ENCODE measurements around the gene COX5B. TPM values are rescaled to one million over a fixed set of nuclear protein-coding genes. Genes with fewer than 3 reads are reported as not detected.

COX5B gene
- total RNA-seq, 1 donor from 2014 or later, result 393 TPM

GRCh38 chr2:97697252-97698235, 51.7 kb downstream of the COX5B start:
- Histone ChIP-seq H3K4me3 (ENCODE audit: low read depth, low read length) (no peak overlapping the region), H3K36me3 (ENCODE audit: control insufficient read depth, insufficient read depth, low read length) (no peaks in the 10 kb centered on the region), H3K27me3 (ENCODE audit: control insufficient read depth, insufficient read depth, low read length) (no peaks in the 10 kb centered on the region)
- DNase-seq (ENCODE audit: low read depth), result peak; percentile 29
- peak; percentile 90 for TF ChIP-seq CTCF (IDR thresholded peaks at IDR 0.05; ENCODE audit: insufficient read depth, low read length, poor library complexity, severe bottlenecking)

Other genes with a start within 250 kb of the COX5B start
- gene ANKRD36B, start 56.2 kb upstream of the COX5B start, total RNA-seq, result 7.5 and 9.9 TPM in 2 replicates
- 50.3 and 58.3 TPM in 2 replicates for gene ACTR1B, start 18.0 kb downstream of the COX5B start, total RNA-seq
- 0.96 and 1.9 TPM in 2 replicates for gene C2orf92, start 23.7 kb downstream of the COX5B start, total RNA-seq
- 0.55 TPM in 1 of 2 replicates, not detected in the other for gene ZAP70, start 67.5 kb downstream of the COX5B start, total RNA-seq